ENCODE results near the gene HINT1. TPM values are rescaled to one million over a fixed set of nuclear protein-coding genes. Genes with fewer than 3 reads are reported as not detected.

HINT1 gene
- 63.3 and 134 TPM in 2 replicates for total RNA-seq

GRCh38 chr5:131165119-131165727 lies at the start of gene HINT1:
Gene HINT1 (minus strand): TSS chr5:131165256. CDS start chr5:131165205, 51 bp downstream.

GRCh38 chr5:131170540-131171275 lies 5.7 kb upstream of the HINT1 start, which contains the start of gene LYRM7:
Gene LYRM7 (plus strand): TSS chr5:131170944. CDS start chr5:131171021, 77 bp downstream.

Other genes with a start within 250 kb of the HINT1 start
- gene LYRM7, start 5.7 kb upstream of the HINT1 start, total RNA-seq, result 9.1 and 9.5 TPM in 2 replicates
- gene CDC42SE2, start 98.8 kb upstream of the HINT1 start, total RNA-seq, result 21.7 and 24.6 TPM in 2 replicates